HG03439 (cell line): ENCODE results near the gene PDPK1.

Experiments used
- ATAC-seq: cut with Tn5 transposase; IDR thresholded peaks from one replicate; pipeline ENCODE4 v1.9.1; 2021; ENCODE audit warnings: mild to moderate bottlenecking, moderate library complexity; ENCODE audit not compliant: unreplicated experiment

Gene PDPK1

GRCh38 chr16:2537451-2538379 is at the start of gene PDPK1:
Gene PDPK1 (plus strand): TSS chr16:2538021. CDS start chr16:2538113, 92 bp downstream.
- peak; percentile 77 for ATAC-seq

- ATAC-seq, result no peak
Observed at GRCh38 chr16:2489581-2489980, 48.2 kb upstream of the PDPK1 start.

GRCh38 chr16:2490190-2491105 is 47.4 kb upstream of the PDPK1 start:
- no peak for ATAC-seq

- ATAC-seq, result no peak
Observed at GRCh38 chr16:2492292-2492691, 45.5 kb upstream of the PDPK1 start.

GRCh38 chr16:2493605-2494004 is 44.2 kb upstream of the PDPK1 start:
- ATAC-seq, result no peak

GRCh38 chr16:2494616-2495015 is 43.2 kb upstream of the PDPK1 start:
- no peak for ATAC-seq

GRCh38 chr16:2495041-2495440 is 42.8 kb upstream of the PDPK1 start:
- ATAC-seq, result no peak

GRCh38 chr16:2496223-2497115 is 41.4 kb upstream of the PDPK1 start:
- ATAC-seq, result no peak

- no peak for ATAC-seq
Observed at GRCh38 chr16:2497116-2497630, 40.6 kb upstream of the PDPK1 start.

GRCh38 chr16:2497695-2498484 is 39.9 kb upstream of the PDPK1 start:
- ATAC-seq, result no peak

- no peak for ATAC-seq
Observed at GRCh38 chr16:2498531-2499253, 39.1 kb upstream of the PDPK1 start.

- no peak for ATAC-seq
Observed at GRCh38 chr16:2499454-2499853, 38.4 kb upstream of the PDPK1 start.

- ATAC-seq, result no peak
Observed at GRCh38 chr16:2499890-2500429, 37.9 kb upstream of the PDPK1 start.

- no peak for ATAC-seq
Observed at GRCh38 chr16:2500430-2500917, 37.3 kb upstream of the PDPK1 start.

GRCh38 chr16:2500918-2501750 is 36.7 kb upstream of the PDPK1 start:
- no peak for ATAC-seq

- no peak for ATAC-seq
Observed at GRCh38 chr16:2501946-2502895, 35.6 kb upstream of the PDPK1 start.
